Pancreas (tissue), 10 donors: ENCODE data around the gene ILKAP. TPM values are rescaled to one million over a fixed set of nuclear protein-coding genes. Genes with fewer than 3 reads are reported as not detected.

ENCODE experiments used
- ATAC-seq, 4 donors: fragments of 200-7000 bp; cut with Tn5 transposase; one replicate each; pipeline versions ENCODE4 v1.8.0 to v1.9.1; 2020; ENCODE audit warnings: mild to moderate bottlenecking in 4 of 4, moderate library complexity in 4 of 4
- DNase-seq, 6 donors: peaks; one replicate each; pipeline ENCODE4 v3.0.0-alpha.2; 2020
- FAIRE-seq: peaks from 2 replicates; lab custom pipeline; 2012; peaks lifted over from hg19 to GRCh38; lab: Jason Lieb, UNC
- H3K27ac ChIP-seq, 4 donors: fragments of 200-600 bp; sonication (generic); 1 replicate in 3 of 4; 2 replicates in 1 of 4; pipeline versions ENCODE4 v1.5.0 to v1.8.0; 2020
- H3K27me3 ChIP-seq, 4 donors: fragments of 200-600 bp; one replicate each; pipeline ENCODE4 v1.8.0; 2021
- H3K36me3 ChIP-seq, 3 donors: fragments of 200-600 bp; sonication (generic) in 1 of 3; one replicate each; pipeline versions ENCODE4 v1.5.0 to v1.8.0; 2020 to 2021
- H3K4me1 ChIP-seq, 3 donors: fragments of 200-600 bp; one replicate each; pipeline ENCODE4 v1.8.0; 2021
- H3K4me3 ChIP-seq, 4 donors: fragments of 200-600 bp; sonication (generic) in 2 of 4; one replicate each; pipeline versions ENCODE4 v1.5.0 to v1.8.0; 2020 to 2021
- H3K9me3 ChIP-seq, 4 donors: fragments of 200-600 bp; one replicate each; pipeline ENCODE4 v1.8.0; 2021
- CTCF ChIP-seq, 4 donors: fragments of 200-600 bp; sonication (generic) in 3 of 4; IDR thresholded peaks; one replicate each; pipeline versions ENCODE4 v1.5.0 to v1.8.0; 2021; ENCODE audit warnings: antibody characterized with exemption in 4 of 4
- WGBS, 2 donors: extraction: QIAGEN DNeasy Blood & Tissue Kit; methylation state at CpG; one replicate each; pipeline ENCODE4 v1.1.7; 2013; 5-methylcytosine and 5-hydroxymethylcytosine counted together
- intact Hi-C, 3 donors: fragments of 100-400 bp; cut with DNase I; formaldehyde crosslinking; loops; one replicate each; pipeline versions ENCODE4 v1.11.1 to v1.14.2; 2022
- polyA plus RNA-seq, 2 donors: library from polyadenylated mRNA; stranded (reverse); fragments of 200-250 nt; gene quantifications; one replicate each; pipeline ENCODE4 v1.2.3, GENCODE V29; 2013
- total RNA-seq, 6 donors: library from RNA; stranded (reverse); fragmentation: NEBNext Ultra II Directional in 4 of 6; extraction: Animal tissue kit (Norgen Biotek cat#: 25700) in 4 of 6; gene quantifications; one replicate each; pipeline versions ENCODE4 v1.2.1 to v1.2.4, GENCODE V29; 2021 to 2023
- donor health status: healthy with polysubstance abuse.
- donor health status: DM: no; HTN: no; CAD: no; lungs with moderate emphysema.
- donor health status: DM: no; HTN: no; CAD: no.
- donor health status: control.
- donor health status: control.
- donor health status: Bipolar disorder and iron deficiency.
- donor health status: DM: yes; HTN: yes; CAD: no.
- donor health status: DM: no; HTN: no; CAD: no.
- donor health status: DM: no; HTN: no; CAD: no.
- donor health status: DM: yes; HTN: yes; CAD: no.

Gene ILKAP
- total and polyA plus RNA-seq, 8 donors = 14.0 to 91.6 (median 21.5) TPM

GRCh38 chr2:238203973-238204683, 633 bp upstream of the ILKAP start:
- H3K27me3 ChIP-seq = no peaks in the 10 kb centered on the region
- WGBS, 2 donors = 55 to 59% methylated on average over 18 of the region's 18 CpGs
- H3K9me3 ChIP-seq = no peaks in the 10 kb centered on the region
- H3K36me3 ChIP-seq = no peaks in the 10 kb centered on the region
- intact Hi-C loops = no loop called here
- H3K4me1 ChIP-seq = peaks cover 11 to 14% (median 12%) of the 10 kb centered on the region in 3 donors
- TF ChIP-seq CTCF (IDR thresholded peaks at IDR 0.05) = no peak
- peak; percentile 6 to 30 (median 26) for ATAC-seq
- peak overlapping the region in 3 of 4 donors; percentile 33 to 91 (median 77) for H3K4me3 ChIP-seq
- FAIRE-seq = no peak
- H3K27ac ChIP-seq = peak overlapping the region; percentile 35 to 86 (median 72)
- DNase-seq = peak in 1 of 6 donors; percentile 34

GRCh38 chr2:238202326-238203093, 985 bp downstream of the ILKAP start:
- FAIRE-seq (no peak), ATAC-seq (no peak), DNase-seq (no peak)
- no peaks in the 10 kb centered on the region for H3K9me3 ChIP-seq
- 4 to 6% methylated on average over 27 of the region's 27 CpGs for WGBS, 2 donors
- peak overlapping the region; percentile 71 to 91 (median 79) for H3K4me3 ChIP-seq
- peak overlapping the region; percentile 65 to 86 (median 72) for H3K27ac ChIP-seq
- intact Hi-C loops = no loop called here
- H3K4me1 ChIP-seq = peaks cover 11 to 14% (median 12%) of the 10 kb centered on the region in 3 donors
- H3K36me3 ChIP-seq = no peaks in the 10 kb centered on the region
- H3K27me3 ChIP-seq = no peaks in the 10 kb centered on the region
- no peak for TF ChIP-seq CTCF (IDR thresholded peaks at IDR 0.05)

- no peak overlapping the region for H3K27ac ChIP-seq
- H3K27me3 ChIP-seq = no peaks in the 10 kb centered on the region
- DNase-seq (no peak), FAIRE-seq (no peak), ATAC-seq (no peak)
- H3K4me3 ChIP-seq = no peak overlapping the region
- H3K36me3 ChIP-seq = peaks cover 2 to 83% (median 24%) of the 10 kb centered on the region in 3 donors
- no peaks in the 10 kb centered on the region for H3K4me1 ChIP-seq
- no peaks in the 10 kb centered on the region for H3K9me3 ChIP-seq
- 91 to 93% methylated on average over 2 of the region's 2 CpGs for WGBS, 2 donors
- no peak for TF ChIP-seq CTCF (IDR thresholded peaks at IDR 0.05)
- intact Hi-C loops = no loop called here
These were observed 13.1 kb downstream of the ILKAP start for GRCh38 chr2:238190445-238190844.

GRCh38 chr2:238187618-238188548, 15.6 kb downstream of the ILKAP start:
- Histone ChIP-seq H3K4me1 (no peaks in the 10 kb centered on the region), H3K9me3 (no peaks in the 10 kb centered on the region), H3K36me3 (peaks cover 2 to 86% (median 41%) of the 10 kb centered on the region in 3 donors), H3K27me3 (no peaks in the 10 kb centered on the region), H3K27ac (no peak overlapping the region), H3K4me3 (no peak overlapping the region)
- no peak for DNase-seq
- no peak for ATAC-seq
- no peak for FAIRE-seq
- whole genome bisulfite sequencing, 2 donors = 95 to 96% methylated on average over 17 of the region's 17 CpGs
- TF ChIP-seq CTCF (IDR thresholded peaks at IDR 0.05) = no peak
- intact Hi-C loops = no loop called here
